ENCODE data around the gene DSTYK.
"Not testable (repeated sequence)": the region's sequence is repeated elsewhere in the genome, so short reads cannot be mapped to it uniquely, and the experiment has no call there.

Gene DSTYK

DNA sequence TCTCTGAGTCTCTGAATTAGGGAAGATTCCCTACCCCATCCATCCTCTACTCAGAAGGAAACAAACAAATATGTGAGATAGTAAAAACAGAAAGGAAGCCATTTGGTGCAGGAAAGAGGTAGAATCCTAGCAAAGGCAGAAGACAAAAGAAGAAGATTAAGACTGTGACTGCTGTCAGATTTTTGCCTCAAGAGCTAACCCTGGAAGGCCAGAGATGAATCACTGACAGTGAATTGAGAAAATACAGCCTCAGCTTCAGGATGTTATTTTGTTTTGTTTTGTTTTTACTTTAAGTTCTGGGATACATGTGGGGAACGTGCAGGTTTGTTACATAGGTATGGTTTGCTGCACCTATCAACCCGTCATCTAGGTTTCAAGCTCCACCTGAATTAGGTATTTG, 31.7 kb downstream of the DSTYK start:
- DNase-seq (ENCODE audit: low read depth in 4 of 4, low spot score in 1 of 4), result no peak

GRCh38 chr1:205172729-205173366, 38.7 kb downstream of the DSTYK start:
- DNase-seq (ENCODE audit: low read depth in 4 of 4, low spot score in 1 of 4), result no peak

GRCh38 chr1:205171369-205171768, 40.1 kb downstream of the DSTYK start:
- DNase-seq (ENCODE audit: low read depth in 4 of 4, low spot score in 1 of 4), result no peak

- no peak for DNase-seq (ENCODE audit: low read depth in 4 of 4, low spot score in 1 of 4)
Measured at GRCh38 chr1:205170532-205171269, 40.8 kb downstream of the DSTYK start.

DNA sequence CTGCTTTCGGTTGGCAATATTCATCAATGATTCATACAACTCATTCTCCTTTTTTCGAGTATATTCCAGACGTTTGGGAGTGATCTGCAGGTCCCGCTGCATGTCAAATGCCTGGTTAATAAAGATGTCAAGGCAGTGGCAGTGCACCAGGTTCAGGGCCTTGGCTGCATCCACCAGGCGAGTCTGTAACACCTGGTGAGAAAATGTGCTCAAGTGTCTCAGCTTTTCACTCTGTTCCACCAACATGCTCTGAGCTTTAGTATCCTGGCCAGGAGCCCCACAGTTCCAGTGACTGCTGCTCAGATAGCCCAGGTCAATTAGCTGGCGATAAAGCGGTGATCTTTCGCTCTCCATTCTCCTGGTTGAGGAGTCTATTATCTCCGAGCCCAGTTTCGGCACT, 42.3 kb downstream of the DSTYK start:
- DNase-seq (ENCODE audit: low read depth in 4 of 4, low spot score in 1 of 4), result no peak

- no peak for DNase-seq (ENCODE audit: low read depth in 4 of 4, low spot score in 1 of 4)
Measured at GRCh38 chr1:205168291-205168690, 43.2 kb downstream of the DSTYK start.

GRCh38 chr1:205162301-205162700, 49.2 kb downstream of the DSTYK start:
- no peak for DNase-seq (ENCODE audit: low read depth in 4 of 4, low spot score in 1 of 4)

DNA sequence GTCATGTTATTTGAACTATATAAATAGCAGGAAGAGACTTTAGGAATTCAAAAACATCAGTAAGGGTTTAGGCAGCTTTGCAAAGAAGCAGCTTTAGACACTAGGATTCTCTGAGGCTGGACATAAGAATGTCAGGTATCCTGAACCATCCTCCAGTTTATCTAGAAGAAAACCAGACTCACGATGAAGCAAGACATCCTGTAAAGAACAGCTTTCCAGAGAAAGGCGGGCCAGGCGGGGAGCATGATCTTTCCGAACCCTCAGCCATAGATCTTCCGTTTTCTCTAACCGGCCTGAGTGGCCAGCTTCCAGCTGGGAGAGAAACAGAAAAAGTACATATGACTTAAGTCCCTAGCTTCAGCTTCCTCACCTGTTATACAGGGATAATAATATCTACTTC, 50.4 kb downstream of the DSTYK start:
- no peak for DNase-seq (ENCODE audit: low read depth in 4 of 4, low spot score in 1 of 4)

- no peak for DNase-seq (ENCODE audit: low read depth in 4 of 4, low spot score in 1 of 4)
Measured at GRCh38 chr1:205158048-205158616, 53.4 kb downstream of the DSTYK start.

DNA sequence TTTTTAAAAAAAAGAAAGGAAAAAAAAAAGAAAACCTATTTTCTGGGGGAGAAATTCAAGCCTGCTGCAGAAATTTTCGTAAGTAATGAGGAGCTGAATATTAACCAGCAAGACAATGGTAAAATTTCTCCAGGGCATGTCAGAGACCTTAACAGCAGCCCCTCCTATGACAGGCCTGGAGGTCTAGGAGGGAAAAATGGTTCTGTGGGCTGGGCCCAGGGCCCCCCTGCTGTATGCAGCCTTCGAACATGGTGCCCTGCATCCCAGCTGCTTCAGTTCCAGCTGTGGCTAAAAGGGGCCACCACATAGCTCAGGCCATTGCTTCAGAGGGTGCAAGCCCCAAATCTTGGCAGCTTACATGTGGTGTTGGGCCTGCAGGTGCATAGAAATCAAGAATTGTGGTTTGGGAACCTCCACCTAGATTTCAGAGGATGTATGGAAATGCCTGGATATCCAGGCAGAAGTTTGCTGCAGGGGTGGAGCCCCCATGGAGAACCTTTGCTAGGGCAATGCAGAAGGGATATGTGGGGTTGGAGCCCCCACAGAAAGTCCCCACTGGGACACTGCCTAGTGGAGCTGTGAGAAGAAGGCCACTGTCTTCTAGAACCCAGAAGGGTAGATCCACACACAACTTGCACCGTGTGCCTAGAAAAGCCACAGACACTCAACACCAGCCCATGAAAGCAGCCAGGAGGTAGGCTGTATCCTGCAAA, 55.7 kb downstream of the DSTYK start:
- DNase-seq (ENCODE audit: low read depth in 4 of 4, low spot score in 1 of 4), result not testable (repeated sequence)

GRCh38 chr1:205152505-205152904, 59.0 kb downstream of the DSTYK start:
- no peak for DNase-seq (ENCODE audit: low read depth in 4 of 4, low spot score in 1 of 4)

DNA sequence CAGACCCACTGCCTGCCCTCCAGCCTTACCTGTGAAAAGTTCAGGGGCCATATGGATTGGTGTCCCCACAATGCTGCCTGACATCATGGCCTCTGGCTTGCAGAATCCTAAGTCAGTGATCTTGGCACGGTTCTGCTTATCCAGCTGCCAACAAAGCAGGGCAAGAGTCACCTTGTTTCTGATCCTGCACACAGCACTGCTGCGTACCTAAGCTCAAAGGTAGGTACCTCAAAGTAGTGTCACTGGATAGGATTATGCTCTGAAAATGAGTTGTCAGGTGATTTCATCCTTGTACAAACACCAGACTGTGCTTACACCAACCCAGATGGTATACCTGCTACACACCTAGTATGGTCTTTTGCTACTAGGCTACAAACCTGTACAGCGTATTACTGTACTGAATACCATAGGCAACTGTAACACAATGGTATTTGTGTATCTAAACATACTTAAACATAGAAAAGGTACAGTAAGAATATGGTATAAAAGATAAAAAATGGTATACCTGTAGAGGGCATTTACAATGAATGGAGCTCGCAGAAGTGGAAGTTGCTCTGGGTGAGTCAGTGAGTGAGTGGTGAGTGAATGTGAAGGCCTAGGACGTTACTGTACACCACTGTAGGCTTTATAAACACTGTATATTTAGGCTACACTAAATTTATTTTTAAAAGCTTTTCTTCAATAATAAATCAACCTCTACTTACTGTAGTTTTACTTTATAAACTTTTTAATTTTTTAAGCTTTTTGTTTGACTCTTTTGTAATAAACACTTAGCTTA, 60.7 kb downstream of the DSTYK start:
- no peak for DNase-seq (ENCODE audit: low read depth in 4 of 4, low spot score in 1 of 4)

DNA sequence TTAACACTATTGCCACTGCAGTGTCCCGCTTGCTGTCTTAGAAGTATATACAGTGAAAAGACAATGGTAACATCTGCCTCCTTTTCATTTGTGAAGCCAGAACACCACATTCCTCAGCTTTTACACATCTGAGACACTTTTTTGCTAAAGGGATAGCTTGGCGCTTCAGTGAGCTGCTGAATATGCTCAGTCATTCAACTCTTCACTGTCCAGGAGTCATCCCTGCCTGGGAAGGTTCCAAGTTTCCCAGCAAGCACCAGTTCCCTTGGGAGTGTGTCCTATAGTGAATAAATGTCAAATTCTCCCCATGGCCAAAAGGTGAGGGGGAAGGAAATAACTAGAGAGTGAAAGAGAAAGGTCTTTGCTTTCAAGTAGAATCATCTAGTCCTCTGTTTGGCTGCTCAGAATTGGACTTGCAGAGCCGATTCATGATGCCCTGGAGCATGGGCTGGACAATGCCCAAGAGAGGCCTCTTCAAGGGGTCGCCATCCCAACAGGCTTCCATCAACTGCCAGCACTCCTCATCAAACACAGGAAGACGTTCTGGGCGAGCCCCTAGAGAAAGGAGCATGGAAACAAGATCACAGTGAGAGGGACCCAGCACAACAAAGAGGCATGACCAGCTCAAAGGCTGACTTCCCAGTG, 64.2 kb downstream of the DSTYK start:
- no peak for DNase-seq (ENCODE audit: low read depth in 4 of 4, low spot score in 1 of 4)

GRCh38 chr1:205144751-205145150, 66.8 kb downstream of the DSTYK start:
- no peak for DNase-seq (ENCODE audit: low read depth in 4 of 4, low spot score in 1 of 4)

GRCh38 chr1:205144046-205144720, 67.3 kb downstream of the DSTYK start:
- no peak for DNase-seq (ENCODE audit: low read depth in 4 of 4, low spot score in 1 of 4)

- DNase-seq (ENCODE audit: low read depth in 4 of 4, low spot score in 1 of 4), result no peak
Measured at GRCh38 chr1:205142102-205142469, 69.4 kb downstream of the DSTYK start.

DNA sequence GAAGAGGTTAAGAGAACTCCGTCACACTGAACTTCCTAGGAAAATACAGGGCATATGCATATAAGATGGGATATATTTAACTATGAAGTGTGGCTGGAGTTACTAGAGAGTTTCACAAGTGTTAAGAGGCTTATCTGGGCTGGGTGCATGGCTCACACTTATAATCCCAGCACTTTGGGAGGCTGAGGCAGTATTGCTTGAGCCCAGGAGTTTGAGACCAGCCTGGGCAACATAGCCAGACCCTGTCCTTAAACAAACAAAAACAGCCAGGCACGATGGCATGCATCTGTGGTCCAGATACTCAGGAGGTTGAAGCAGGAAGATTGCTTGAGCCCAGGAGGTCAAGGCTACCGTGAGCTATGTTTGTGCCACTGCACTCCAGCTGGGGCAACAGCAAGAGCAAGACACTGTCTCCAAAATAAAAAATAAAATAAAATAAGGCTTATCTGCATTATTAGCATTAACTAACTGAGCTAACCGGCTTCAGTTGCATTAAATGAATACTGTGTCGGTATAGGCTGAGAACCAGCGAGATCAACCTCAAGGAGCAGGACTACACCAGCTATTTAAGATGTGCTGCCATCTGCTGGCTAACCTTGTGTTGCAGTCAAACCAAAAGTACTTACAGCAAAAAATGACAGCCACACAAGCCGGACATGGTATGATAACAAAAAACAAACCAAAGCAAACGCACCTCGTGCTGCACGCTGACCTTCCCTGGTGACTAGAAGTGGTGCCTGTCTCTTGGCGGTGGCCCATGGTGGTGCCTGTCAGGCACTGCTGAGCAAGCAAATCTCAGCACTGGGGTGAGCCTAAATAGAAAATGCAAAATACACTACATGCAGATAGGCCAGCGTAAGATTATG, 70.0 kb downstream of the DSTYK start:
- DNase-seq (ENCODE audit: low read depth in 4 of 4, low spot score in 1 of 4), result peak; percentile 49 to 65 (median 56)

DNA sequence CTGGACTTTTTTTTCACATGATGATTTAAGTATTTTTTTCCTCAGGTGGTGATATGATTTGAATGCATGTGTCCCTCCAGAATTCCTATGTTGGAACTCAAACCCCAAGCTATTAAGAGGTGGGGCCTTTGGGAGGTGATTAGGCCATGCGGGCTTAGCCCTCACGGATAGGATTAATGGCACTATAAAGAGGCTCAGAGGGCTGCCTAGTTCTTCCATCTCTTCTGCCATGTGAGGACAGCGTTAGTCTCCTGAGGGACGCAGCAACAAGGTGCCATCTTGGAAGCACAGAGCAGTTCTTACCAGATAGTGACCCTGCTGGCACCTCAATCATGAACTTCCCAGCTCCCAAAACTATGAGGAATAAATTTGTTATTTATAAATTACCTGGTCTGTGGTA, 71.4 kb downstream of the DSTYK start:
- no peak for DNase-seq (ENCODE audit: low read depth in 4 of 4, low spot score in 1 of 4)

DNA sequence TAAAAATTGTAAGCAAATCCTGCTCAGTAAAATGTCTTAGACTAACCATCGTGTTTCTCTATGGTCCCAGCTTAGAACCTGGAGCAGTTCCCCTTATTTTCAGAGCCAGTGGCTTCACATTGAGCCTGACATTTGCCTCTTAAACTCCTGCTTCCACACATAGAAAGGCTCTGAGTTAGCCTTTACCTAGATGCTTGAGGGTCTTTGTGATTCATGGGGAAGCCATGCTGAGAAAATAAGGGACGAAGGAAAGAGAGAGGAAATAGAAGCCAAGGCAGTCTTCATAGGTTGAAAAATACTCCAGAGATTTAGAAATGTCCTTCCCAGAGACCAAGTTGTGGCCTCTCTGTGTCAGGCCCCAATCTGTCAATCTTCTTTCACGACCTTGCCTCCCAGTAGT, 73.6 kb downstream of the DSTYK start:
- DNase-seq (ENCODE audit: low read depth in 4 of 4, low spot score in 1 of 4), result no peak
